Measurements from ENCODE around the gene EPPIN.

Gene EPPIN

GRCh38 chr20:45500022-45500421, 47.2 kb downstream of the EPPIN start:
- no peak for TF ChIP-seq TAF1 (IDR thresholded peaks at IDR 0.05; ENCODE audit: borderline replicate concordance, low read depth, low read length)
- TF ChIP-seq POLR2AphosphoS5 (IDR thresholded peaks at IDR 0.05; ENCODE audit: low read depth, low read length): no peak
- no peak for TF ChIP-seq POLR2A (IDR thresholded peaks at IDR 0.05; ENCODE audit: low read depth, low read length)
- no peak for DNase-seq (ENCODE audit: insufficient read length)
- FAIRE-seq: no peak

GRCh38 chr20:45497971-45498494, 49.2 kb downstream of the EPPIN start:
- TF ChIP-seq TAF1 (IDR thresholded peaks at IDR 0.05; ENCODE audit: borderline replicate concordance, low read depth, low read length): no peak
- TF ChIP-seq POLR2A (IDR thresholded peaks at IDR 0.05; ENCODE audit: low read depth, low read length): no peak
- no peak for TF ChIP-seq POLR2AphosphoS5 (IDR thresholded peaks at IDR 0.05; ENCODE audit: low read depth, low read length)
- no peak for FAIRE-seq
- no peak for DNase-seq (ENCODE audit: insufficient read length)

GRCh38 chr20:45496166-45496565, 51.0 kb downstream of the EPPIN start:
- TF ChIP-seq POLR2AphosphoS5 (IDR thresholded peaks at IDR 0.05; ENCODE audit: low read depth, low read length) (no peak), POLR2A (IDR thresholded peaks at IDR 0.05; ENCODE audit: low read depth, low read length) (no peak), TAF1 (IDR thresholded peaks at IDR 0.05; ENCODE audit: borderline replicate concordance, low read depth, low read length) (no peak)
- DNase-seq (ENCODE audit: insufficient read length): no peak
- no peak for FAIRE-seq

GRCh38 chr20:45495501-45495941, 51.7 kb downstream of the EPPIN start:
- DNase-seq (ENCODE audit: insufficient read length) (no peak), FAIRE-seq (no peak)
- TF ChIP-seq POLR2AphosphoS5 (IDR thresholded peaks at IDR 0.05; ENCODE audit: low read depth, low read length) (no peak), TAF1 (IDR thresholded peaks at IDR 0.05; ENCODE audit: borderline replicate concordance, low read depth, low read length) (no peak), POLR2A (IDR thresholded peaks at IDR 0.05; ENCODE audit: low read depth, low read length) (no peak)
